HG03060 (cell line): ENCODE results near the gene APOB.

Experiments
- ATAC-seq: cut with Tn5 transposase; IDR thresholded peaks from one replicate; pipeline ENCODE4 v1.9.1; 2021; ENCODE audit warnings: low read depth, moderate number of reproducible peaks; ENCODE audit not compliant: unreplicated experiment

APOB gene

DNA sequence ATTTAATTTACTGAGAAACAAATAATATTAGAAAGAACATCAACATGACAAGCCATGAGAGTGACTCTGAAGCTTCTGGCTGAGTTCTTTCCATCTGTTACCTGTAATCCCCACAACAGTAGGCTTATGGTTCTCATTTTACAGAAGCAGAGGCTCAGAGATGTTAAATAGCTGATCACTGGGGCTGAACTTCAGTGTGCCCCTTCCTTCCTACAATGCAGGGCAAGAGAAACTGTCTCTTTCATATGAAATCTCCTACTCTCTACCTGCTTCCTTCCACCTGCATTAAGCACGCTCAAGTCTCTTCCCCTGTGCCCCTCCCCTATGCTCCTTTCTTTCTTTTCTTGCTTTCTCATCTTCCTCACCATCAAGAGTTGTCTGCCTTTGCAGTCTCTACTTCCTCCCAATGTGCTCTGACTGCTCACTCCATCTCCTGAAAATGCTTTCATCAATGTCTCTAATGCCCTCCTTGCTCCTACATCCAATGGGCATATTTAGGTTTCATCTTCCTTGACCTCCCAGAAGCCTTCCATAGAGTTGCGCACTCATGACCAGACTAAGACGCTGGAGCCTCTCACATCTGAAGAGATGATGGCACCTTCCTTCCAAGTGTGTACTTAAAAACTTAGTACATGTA is 23.7 kb downstream of the APOB start:
- ATAC-seq, result no peak

DNA sequence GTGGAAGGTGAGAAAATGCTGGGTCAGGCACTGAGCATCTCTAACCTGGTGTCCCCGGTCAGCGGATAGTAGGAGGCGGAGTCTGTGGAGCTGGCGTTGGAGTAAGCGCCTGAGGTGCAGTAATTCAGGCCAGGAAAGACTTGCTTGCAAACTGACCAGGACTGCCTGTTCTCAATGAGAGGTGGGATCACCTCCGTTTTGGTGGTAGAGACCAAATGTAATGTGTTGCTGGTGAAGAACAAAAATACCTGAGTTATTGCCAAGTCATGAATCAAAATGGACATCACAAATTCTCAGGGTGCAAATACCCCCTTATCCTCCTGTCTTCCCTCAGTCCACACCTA is 24.2 kb downstream of the APOB start:
- no peak for ATAC-seq

DNA sequence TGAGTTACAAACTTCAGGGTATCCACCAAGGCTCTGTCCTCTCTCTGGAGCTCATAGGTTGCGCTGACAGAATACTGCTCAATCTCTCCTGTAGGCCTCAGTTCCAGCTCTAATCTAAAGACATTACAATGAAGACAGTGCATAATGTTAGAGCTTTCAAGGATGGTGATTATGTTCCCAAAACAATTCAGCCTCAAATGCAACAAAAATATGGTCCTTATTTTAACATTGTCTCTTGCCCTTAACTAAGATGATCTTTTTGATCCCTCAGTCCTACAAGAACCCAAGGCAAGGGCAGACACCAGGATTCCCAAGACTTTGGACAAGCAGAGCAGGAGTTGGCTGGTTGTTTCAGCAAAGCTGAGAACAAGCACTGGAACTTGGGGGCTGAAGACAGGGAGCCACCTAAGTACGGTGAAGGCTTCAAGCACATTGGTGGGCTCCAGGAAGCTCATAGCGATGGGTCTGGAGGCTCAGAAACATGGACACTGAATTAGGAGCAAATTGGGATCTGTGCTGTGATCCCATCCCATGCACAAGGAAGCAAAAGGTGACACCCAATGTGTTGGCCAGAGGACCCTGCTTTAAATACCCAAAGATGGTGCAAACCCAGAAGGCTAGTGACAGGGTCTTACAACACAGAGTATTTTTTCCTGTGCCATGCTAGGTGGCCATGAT is 24.7 kb downstream of the APOB start:
- no peak for ATAC-seq

GRCh38 chr2:21018290-21018689 is 25.6 kb downstream of the APOB start:
- ATAC-seq, result no peak

GRCh38 chr2:21017748-21018276 is 26.1 kb downstream of the APOB start:
- no peak for ATAC-seq

DNA sequence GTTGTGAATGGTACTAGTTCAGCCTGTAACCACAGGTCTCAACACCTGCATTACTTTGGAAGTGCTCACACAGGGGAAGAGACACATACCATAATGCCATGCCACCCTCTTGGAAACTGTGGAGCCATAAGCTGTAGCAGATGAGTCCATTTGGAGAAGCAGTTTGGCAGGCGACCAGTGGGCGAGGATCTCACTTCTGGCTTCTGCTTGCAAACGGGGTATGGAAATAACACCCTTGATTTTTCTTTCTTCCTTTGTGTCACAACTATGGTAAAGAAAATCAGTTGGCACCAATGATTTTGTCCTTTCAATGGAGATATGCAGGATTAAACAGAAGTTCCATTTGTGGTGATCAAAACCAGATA is 28.6 kb downstream of the APOB start:
- ATAC-seq, result no peak

GRCh38 chr2:21014364-21015280 is 29.3 kb downstream of the APOB start:
- no peak for ATAC-seq

DNA sequence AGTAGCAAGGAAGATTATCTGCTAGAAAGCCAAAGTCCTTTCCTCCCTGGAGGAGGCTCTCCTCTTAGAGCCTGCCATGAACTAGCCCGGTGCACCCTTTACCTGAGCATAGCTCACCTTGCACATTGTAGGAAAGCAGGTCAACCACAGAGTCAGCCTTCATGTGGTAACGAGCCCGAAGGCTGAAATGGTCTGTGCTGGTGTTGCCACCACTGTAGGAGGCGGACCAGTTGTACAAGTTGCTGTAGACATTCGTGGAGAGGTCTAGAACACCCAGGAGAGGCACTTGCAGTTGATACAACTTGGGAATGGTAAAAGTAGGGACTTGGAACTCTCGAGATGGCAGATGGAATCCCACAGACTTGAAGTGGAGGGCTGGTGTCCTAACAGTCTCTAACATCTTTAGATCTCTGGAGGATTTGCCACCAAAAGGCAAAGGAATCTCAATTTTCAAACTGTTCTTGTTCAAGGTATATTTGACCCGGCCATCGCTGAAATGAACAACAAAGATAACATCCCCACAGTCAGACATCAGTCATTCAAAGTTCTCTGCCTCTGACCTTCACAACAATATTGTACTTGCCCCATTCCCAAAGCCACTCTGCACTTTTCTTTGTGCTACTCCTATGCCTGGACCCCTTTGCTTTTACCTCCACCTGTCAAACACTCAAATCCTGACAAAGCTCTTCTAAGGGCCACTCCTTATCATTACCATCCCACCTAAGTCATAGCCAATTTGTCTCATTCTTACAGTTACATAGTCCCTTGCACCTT is 30.6 kb downstream of the APOB start:
- ATAC-seq, result no peak

DNA sequence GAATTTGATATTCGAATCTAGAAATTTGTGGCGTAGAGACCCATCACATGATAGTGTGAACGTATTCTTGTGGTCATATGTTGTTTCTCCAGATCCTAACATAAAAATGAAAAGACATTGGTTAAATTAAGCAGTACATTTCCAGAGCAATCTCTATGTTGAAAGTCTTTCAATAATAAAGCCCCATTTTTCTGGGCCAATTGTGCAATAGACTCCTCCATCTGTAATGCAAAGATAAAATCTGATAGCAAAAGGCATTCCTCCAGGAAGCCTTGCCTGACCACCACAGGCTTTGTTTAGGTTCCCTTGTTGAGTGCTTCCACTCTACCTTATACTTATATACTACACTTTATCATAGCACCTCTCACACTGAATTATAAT is 31.3 kb downstream of the APOB start:
- ATAC-seq, result no peak

- no peak for ATAC-seq
Observed at GRCh38 chr2:21011876-21012556, 31.9 kb downstream of the APOB start.

- ATAC-seq, result no peak
Observed at GRCh38 chr2:21011453-21011852, 32.4 kb downstream of the APOB start.

DNA sequence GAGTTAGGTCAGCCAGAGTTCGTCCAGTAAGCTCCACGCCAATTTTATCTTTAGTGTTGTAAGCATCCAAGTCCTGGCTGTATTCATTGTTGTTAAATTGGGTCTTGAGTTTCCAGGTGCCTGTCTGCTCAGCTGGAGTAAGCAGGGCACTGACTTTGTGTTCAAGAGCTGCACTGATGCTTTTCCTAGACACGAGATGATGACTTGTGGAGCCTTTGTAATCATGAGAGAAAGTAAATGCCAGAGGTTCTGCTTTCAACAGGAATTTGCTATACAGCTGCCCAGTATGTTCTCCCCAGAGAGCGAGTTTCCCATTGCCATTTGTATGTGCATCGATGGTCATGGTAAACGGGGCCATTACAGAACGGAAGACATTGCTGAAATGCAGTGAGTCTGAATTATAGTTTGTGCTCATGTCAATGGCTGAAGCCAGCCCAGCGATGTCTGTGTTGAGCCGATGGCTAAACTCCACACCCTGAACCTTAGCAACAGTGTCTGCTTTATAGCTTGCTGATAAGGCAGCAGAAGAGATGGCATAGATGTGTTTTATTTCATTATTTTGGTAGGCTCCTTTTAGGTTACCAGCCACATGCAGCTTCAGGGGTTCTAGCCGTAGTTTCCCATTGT is 32.9 kb downstream of the APOB start:
- ATAC-seq, result no peak

GRCh38 chr2:21009662-21010225 is 34.1 kb downstream of the APOB start:
- no peak for ATAC-seq

- no peak for ATAC-seq
Observed at GRCh38 chr2:21008790-21009661, 34.8 kb downstream of the APOB start.

GRCh38 chr2:21008014-21008789 is 35.7 kb downstream of the APOB start:
- ATAC-seq, result no peak

DNA sequence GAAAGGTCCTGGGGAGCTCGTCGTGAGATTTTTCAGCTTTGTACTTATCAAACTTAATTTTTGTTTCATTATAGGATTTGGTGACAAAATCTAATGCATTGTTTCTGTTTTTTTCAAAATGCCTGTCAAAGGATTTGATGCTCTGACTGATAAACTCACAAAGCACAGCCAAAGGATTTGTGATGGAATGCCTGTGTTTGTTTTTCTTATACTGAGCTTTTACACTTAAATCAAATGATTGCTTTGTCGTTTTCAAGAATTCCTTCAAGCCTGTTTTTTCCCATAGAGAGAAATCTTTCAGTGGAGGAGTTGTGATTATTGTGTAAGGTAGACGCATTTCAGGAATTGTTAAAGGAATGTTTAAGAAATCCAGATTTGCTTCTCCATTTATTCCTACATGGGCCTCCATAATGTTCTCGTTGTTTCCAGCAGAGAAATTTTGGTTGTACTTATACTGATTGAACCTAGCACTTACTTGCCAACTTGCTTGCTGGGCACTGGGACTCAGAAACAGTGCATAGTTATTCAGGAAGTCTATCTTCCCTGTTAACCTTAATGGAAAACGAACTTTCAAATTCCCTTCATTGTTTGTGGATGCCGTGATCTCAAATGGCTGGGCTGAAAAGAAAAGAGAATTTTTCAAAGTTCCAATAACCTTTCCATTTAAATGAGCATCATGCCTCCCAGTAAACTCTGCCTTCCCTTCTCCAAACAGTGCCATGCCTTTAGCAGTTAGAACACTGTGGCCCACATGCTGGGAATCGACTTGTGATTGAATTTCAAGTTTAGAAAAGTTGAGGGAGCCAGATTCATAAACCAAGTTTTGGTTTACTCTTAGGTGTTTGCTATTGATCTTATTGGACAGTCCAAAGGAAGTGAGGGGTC is 36.5 kb downstream of the APOB start:
- no peak for ATAC-seq
